C4-2B (cell line): ENCODE measurements around the gene ZSCAN32.
A peak's percentile ranks its signal among the peaks of the same experiment; 100 is the strongest.

Experiments
- H3K27ac ChIP-seq: fragments of 450-650 bp; 2 replicates; pipeline ENCODE4 v1.5.1; 2017
- CTCF ChIP-seq: fragments of 450-650 bp; conservative IDR thresholded peaks from 2 replicates; pipeline ENCODE4 v1.5.1; 2017; ENCODE audit warnings: mild to moderate bottlenecking
- ZFX ChIP-seq: fragments of 450-650 bp; IDR thresholded peaks from 2 replicates; pipeline ENCODE4 v1.6.1; 2017

Gene ZSCAN32

GRCh38 chr16:3413730-3414379 is 13.1 kb upstream of the ZSCAN32 start:
- TF ChIP-seq CTCF (no peak), ZFX (no peak)

GRCh38 chr16:3408561-3409197 is 7.9 kb upstream of the ZSCAN32 start:
- H3K27ac ChIP-seq = no peak overlapping the region
- TF ChIP-seq ZFX (no peak), CTCF (no peak)

More at GRCh38 chr16:3413730-3414379, 13.1 kb upstream of the ZSCAN32 start:
- no peak overlapping the region for H3K27ac ChIP-seq

- peak overlapping the region; percentile 82 for H3K27ac ChIP-seq
- TF ChIP-seq ZFX (no peak), CTCF (no peak)
These were observed 1.1 kb upstream of the ZSCAN32 start for GRCh38 chr16:3401719-3402397.

GRCh38 chr16:3400446-3400778 is 392 bp downstream of the ZSCAN32 start:
- peak overlapping the region; percentile 82 for H3K27ac ChIP-seq
- TF ChIP-seq ZFX (no peak), CTCF (no peak)

GRCh38 chr16:3389663-3390338 is 11.0 kb downstream of the ZSCAN32 start:
- no peak overlapping the region for H3K27ac ChIP-seq
- TF ChIP-seq ZFX (no peak), CTCF (no peak)

- no peak for TF ChIP-seq CTCF
- TF ChIP-seq ZFX = no peak
- no peak overlapping the region for H3K27ac ChIP-seq
These were observed 12.5 kb downstream of the ZSCAN32 start for GRCh38 chr16:3388325-3388724.

- TF ChIP-seq CTCF (no peak), ZFX (no peak)
- no peak overlapping the region for H3K27ac ChIP-seq
These were observed 17.8 kb downstream of the ZSCAN32 start for GRCh38 chr16:3383045-3383448.
